Measurements from ENCODE around the gene C2CD3. TPM values are rescaled to one million over a fixed set of nuclear protein-coding genes. Genes with fewer than 3 reads are reported as not detected.

Gene C2CD3
- polyA plus RNA-seq, 1 experiment = 8.7 TPM

GRCh38 chr11:74001822-74002286 lies 168.9 kb downstream of the C2CD3 start:
- DNase-seq (ENCODE audit: low read depth, low spot score) = no peak
- H3K9me3 ChIP-seq (ENCODE audit: control insufficient read depth, insufficient read depth, low read length) = no peaks in the 10 kb centered on the region; the same call in 1 of the 2 replicates
- ChIA-PET POLR2A (no interaction called here), CTCF (no interaction called here)
- H3K4me3 ChIP-seq (ENCODE audit: low read depth, low read length) = no peak overlapping the region
- TF ChIP-seq, protein P1, sequence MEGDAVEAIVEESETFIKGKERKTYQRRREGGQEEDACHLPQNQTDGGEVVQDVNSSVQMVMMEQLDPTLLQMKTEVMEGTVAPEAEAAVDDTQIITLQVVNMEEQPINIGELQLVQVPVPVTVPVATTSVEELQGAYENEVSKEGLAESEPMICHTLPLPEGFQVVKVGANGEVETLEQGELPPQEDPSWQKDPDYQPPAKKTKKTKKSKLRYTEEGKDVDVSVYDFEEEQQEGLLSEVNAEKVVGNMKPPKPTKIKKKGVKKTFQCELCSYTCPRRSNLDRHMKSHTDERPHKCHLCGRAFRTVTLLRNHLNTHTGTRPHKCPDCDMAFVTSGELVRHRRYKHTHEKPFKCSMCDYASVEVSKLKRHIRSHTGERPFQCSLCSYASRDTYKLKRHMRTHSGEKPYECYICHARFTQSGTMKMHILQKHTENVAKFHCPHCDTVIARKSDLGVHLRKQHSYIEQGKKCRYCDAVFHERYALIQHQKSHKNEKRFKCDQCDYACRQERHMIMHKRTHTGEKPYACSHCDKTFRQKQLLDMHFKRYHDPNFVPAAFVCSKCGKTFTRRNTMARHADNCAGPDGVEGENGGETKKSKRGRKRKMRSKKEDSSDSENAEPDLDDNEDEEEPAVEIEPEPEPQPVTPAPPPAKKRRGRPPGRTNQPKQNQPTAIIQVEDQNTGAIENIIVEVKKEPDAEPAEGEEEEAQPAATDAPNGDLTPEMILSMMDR (IDR thresholded peaks at IDR 0.05; ENCODE audit: low read depth, low read length) = no peak
- H3K27ac ChIP-seq (ENCODE audit: low read depth, low read length) = no peak overlapping the region
- H3K27me3 ChIP-seq (ENCODE audit: control insufficient read depth, insufficient read depth, low read length) = no peaks in the 10 kb centered on the region

GRCh38 chr11:74000307-74001133 lies 170.3 kb downstream of the C2CD3 start:
- DNase-seq (ENCODE audit: low read depth, low spot score) = no peak
- TF ChIP-seq, protein P1 (IDR thresholded peaks at IDR 0.05; ENCODE audit: low read depth, low read length) = no peak
- Histone ChIP-seq H3K9me3 (ENCODE audit: control insufficient read depth, insufficient read depth, low read length) (no peaks in the 10 kb centered on the region), H3K4me3 (ENCODE audit: low read depth, low read length) (no peak overlapping the region), H3K27me3 (ENCODE audit: control insufficient read depth, insufficient read depth, low read length) (no peaks in the 10 kb centered on the region), H3K27ac (ENCODE audit: low read depth, low read length) (no peak overlapping the region)
- POLR2A ChIA-PET = no interaction called here
- CTCF ChIA-PET = no interaction called here

DNA sequence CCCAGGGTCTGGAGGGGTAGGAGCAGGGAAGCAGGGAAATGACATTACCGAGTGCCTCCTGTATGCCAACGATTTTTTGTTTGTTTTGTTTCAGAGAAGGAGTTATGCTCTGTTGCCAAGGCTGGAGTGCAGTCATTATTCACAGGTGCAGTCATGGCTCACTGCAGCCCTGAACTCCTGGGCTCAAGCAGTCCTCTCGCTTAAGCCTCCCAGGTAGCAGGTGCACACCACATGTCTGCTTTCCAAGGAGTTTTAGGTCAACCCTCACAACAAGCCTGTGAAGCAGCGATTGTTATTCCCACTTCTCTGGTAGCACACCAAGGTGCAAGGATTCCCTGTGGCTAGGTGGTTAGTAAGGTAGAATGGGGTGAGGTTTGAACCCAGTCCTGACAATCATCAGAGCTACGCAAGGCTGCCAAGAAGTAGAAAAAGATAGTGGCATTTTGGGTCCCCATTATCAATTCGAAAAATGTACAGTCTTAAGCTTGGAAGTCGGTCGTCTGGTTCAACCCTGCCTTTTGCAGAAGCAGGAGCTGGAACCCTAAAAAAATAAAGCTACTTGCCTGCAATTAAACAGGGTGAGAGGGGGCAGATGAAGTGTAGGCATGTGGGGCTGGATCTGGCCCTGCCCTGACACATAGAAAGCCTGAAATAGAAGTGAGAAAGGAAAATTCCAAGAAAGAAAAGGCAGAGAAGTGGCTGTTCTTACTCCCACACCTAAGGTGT lies 171.1 kb downstream of the C2CD3 start:
- no peaks in the 10 kb centered on the region for H3K9me3 ChIP-seq (ENCODE audit: control insufficient read depth, insufficient read depth, low read length)
- POLR2A ChIA-PET = no interaction called here
- DNase-seq (ENCODE audit: low read depth, low spot score) = no peak
- TF ChIP-seq, protein P1 (IDR thresholded peaks at IDR 0.05; ENCODE audit: low read depth, low read length) = no peak
- no peak overlapping the region for H3K27ac ChIP-seq (ENCODE audit: low read depth, low read length)
- no peak overlapping the region for H3K4me3 ChIP-seq (ENCODE audit: low read depth, low read length)
- CTCF ChIA-PET = no interaction called here
- H3K27me3 ChIP-seq (ENCODE audit: control insufficient read depth, insufficient read depth, low read length) = no peaks in the 10 kb centered on the region

GRCh38 chr11:73998846-73999575 lies 171.8 kb downstream of the C2CD3 start:
- no peak for DNase-seq (ENCODE audit: low read depth, low spot score)
- POLR2A ChIA-PET = no interaction called here
- Histone ChIP-seq H3K27me3 (ENCODE audit: control insufficient read depth, insufficient read depth, low read length) (no peaks in the 10 kb centered on the region), H3K27ac (ENCODE audit: low read depth, low read length) (no peak overlapping the region), H3K9me3 (ENCODE audit: control insufficient read depth, insufficient read depth, low read length) (no peaks in the 10 kb centered on the region), H3K4me3 (ENCODE audit: low read depth, low read length) (no peak overlapping the region)
- CTCF ChIA-PET = no interaction called here
- TF ChIP-seq, protein P1 (IDR thresholded peaks at IDR 0.05; ENCODE audit: low read depth, low read length) = no peak
